OCI-M1 (cell line): ENCODE data around the gene MYRIP.
"Not testable (repeated sequence)": the region's sequence is repeated elsewhere in the genome, so short reads cannot be mapped to it uniquely, and the experiment has no call there.

Source experiments
- DNase-seq: peaks from one replicate; lab custom pipeline; 2025; lab: John Stamatoyannopoulos, UW

MYRIP gene

GRCh38 chr3:39809181-39809994 lies at the start of gene MYRIP:
TSS of gene MYRIP (plus strand) at chr3:39809609. CDS start at chr3:39900817, 91,208 bp downstream.
- peak; percentile 77 for DNase-seq

- DNase-seq: no peak
Observed at GRCh38 chr3:39760325-39760724, 49.1 kb upstream of the MYRIP start.

DNA sequence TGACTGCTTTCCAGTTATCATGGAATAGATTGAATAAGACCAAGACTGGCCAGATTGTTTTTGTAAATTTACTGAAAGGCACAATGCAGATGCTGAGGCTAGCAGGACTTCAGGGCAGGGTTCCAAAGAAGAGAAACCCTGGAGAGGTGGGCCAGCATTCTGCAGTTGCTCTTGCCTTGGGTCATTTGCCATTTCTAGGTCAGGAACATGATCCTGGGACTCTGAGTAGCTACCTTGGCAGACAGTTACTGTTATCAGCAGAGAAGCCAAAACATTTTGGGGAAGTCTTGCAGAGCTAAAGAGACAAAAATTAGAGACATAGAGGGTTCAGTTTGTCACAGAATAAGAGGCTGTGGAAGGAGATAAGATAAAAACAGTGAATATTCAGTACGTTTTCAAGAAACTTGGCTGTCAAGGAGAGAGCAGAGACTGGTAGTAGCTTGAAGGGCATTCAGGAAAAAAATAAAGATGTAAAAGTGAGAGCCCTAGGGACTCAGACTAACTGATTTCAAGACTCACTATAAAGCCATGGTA lies 46.8 kb upstream of the MYRIP start:
- peak; percentile 82 for DNase-seq

DNA sequence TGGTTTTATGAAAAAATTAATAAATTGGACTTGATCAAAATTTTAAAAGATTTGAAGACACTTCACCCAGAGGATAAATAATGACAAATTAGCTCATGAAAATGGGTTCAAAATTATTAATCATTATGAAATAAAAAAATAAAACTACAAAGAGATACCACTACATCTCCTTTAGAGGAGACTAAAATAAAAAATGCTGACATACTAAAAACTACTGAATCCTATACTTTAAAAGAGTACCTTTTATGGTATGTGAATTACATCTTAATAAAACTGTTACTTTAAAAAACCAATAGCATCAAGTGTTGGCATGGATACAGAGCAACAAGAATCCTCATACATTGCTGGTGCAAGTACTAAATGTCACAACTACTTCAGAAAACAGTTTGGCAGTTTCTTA lies 46.0 kb upstream of the MYRIP start:
- no peak for DNase-seq

DNA sequence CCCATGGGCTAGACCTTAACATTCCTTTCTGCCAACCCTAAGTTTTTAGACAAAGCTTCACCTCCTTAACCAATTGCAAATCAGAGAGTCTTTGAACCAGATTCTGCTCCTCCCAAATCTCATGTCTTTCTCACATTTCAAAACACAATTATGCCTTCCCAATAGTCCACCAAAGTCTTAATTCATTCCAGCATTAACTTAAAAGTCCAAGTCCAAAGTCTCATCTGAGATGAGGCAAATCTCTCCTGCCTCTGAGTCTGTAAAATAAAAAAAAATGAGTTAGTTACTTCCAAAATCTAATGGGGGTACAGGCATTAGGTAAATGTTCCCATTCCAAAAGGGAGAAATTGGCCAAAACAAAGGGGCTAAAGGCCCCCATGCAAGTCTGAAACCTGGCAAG lies 43.8 kb upstream of the MYRIP start:
- no peak for DNase-seq

- no peak for DNase-seq
Observed at GRCh38 chr3:39766433-39766832, 43.0 kb upstream of the MYRIP start.

- DNase-seq: not testable (repeated sequence)
Observed at GRCh38 chr3:39766909-39767308, 42.5 kb upstream of the MYRIP start.

- DNase-seq: not testable (repeated sequence)
Observed at GRCh38 chr3:39778168-39778567, 31.2 kb upstream of the MYRIP start.

DNA sequence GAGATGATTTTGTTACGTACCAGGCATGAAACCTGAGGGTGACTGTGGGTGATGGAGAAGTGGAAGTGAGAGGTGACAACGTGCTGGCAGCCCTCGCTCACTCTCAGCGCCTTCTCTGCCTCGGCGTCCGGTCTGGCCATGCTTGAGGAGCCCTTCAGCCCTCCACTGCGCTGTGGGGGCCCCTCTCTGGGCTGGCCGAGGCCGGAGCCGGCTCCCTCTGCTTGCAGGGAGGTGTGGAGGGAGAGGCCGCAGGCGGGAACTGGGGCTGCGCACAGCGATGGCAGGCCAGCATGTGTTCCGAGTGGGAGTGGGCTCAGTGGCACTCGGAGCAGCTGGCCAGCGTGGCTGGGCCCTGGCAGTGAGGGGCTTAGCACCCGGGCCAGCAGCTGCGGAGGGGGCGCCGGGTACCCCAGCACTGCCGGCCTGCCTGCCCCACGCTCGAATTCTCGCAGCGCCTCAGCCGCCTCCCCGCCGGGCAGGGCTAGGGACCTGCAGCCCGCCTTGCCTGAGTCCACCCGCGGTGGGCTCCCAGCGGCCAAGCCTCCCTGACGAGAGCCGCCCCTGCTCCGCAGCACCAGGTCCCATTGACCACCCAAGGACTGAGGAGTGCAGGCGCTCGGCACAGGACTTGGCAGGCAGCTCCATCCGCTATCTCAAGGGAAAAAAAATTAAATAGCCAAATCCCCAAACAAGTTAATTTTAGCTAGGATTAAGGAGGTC lies 29.7 kb upstream of the MYRIP start:
- no peak for DNase-seq

- DNase-seq: peak; percentile 44
Observed at GRCh38 chr3:39780352-39780751, 29.1 kb upstream of the MYRIP start.

GRCh38 chr3:39781025-39781424 lies 28.4 kb upstream of the MYRIP start:
- DNase-seq: no peak

- DNase-seq: no peak
Observed at GRCh38 chr3:39781632-39782031, 27.8 kb upstream of the MYRIP start.

GRCh38 chr3:39783680-39784079 lies 25.7 kb upstream of the MYRIP start:
- no peak for DNase-seq

DNA sequence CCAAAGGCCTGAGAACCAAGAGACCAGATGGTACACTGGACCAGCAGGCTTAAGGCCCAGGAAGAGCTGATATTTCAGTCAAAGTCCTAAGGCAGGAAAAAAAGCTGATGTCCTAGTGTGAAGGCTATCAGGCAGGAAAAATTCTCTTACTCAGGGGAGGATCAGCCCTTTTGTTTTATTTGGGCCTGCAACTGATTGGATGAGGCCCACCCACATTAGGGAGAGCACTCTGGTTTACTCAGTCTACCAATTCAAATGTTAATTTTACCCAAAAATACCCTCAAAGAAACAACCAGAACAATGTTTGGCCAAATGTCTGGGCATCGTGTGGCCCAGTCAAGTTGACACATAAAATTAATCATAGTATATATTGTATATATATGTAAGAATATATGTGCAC lies 24.5 kb upstream of the MYRIP start:
- no peak for DNase-seq

DNA sequence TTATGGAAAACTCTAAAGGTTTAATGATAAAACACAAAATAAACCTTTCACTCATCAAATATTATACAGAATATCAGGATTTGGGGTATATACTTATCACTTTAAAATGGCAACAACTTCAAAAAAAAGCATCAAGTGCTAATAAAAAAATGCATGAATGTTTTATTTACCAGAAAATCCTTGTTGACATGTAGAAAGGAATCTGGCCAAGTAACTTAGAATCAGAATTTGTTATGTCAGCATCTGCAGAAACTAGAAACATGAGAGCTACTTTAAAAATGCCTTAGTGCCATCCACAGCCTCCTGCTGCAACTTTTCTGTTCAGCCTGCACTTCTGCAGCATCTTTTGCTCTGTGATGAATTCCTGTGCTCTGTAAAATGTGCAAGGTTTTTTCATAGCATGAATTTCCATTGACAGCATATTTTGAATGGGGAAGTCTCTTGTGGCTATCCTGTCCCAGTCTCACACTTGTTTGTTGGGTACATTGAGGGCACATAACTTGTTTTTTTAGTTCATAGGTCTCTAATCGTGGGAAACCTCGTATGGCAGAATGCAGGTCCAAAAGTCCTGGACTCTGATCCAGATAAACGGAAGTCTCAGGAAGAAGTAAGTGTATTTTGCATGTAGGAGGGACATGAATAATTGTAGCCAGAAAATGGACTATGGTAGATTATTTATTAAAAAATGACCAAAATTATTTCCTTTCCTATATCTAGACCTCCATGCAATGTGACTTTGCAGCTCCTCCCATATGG lies 21.1 kb upstream of the MYRIP start:
- no peak for DNase-seq

GRCh38 chr3:39791603-39792002 lies 17.8 kb upstream of the MYRIP start:
- no peak for DNase-seq

- DNase-seq: no peak
Observed at GRCh38 chr3:39794880-39795279, 14.5 kb upstream of the MYRIP start.

- peak; percentile 21 for DNase-seq
Observed at GRCh38 chr3:39801216-39801615, 8.2 kb upstream of the MYRIP start.

GRCh38 chr3:39802486-39802885 lies 6.9 kb upstream of the MYRIP start:
- not testable (repeated sequence) for DNase-seq

GRCh38 chr3:39803956-39804355 lies 5.5 kb upstream of the MYRIP start:
- DNase-seq: no peak

DNA sequence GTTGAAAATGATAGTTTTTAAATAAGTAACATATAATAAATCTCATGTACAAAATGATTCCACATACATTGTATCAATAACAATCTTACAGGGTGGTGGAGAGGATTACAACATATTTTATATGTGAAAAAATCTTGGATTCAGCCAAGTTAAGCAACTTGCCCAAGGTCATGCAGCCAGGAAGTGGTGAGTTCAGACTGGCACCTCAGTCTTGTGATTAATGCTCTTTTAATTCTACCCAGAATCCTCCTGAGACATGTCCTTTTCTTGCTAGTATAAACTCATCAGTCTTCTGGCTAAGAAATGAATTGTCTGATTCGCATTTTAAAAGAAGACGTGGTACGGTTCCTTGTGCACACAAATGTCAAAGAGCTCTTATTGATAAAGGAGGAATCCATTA lies 4.5 kb upstream of the MYRIP start:
- no peak for DNase-seq

- DNase-seq: no peak
Observed at GRCh38 chr3:39805650-39806049, 3.8 kb upstream of the MYRIP start.
